AML-193 (cell line): ENCODE data around the gene ZFAND4.
"Not testable (repeated sequence)": the region's sequence is repeated elsewhere in the genome, so short reads cannot be mapped to it uniquely, and the experiment has no call there.

Source experiments
- DNase-seq, 2 experiments: peaks; one replicate each; lab custom pipeline; 2025; lab: John Stamatoyannopoulos, UW

Gene ZFAND4

GRCh38 chr10:45589868-45590267, 82.7 kb downstream of the ZFAND4 start:
- no peak for DNase-seq

GRCh38 chr10:45589009-45589408, 83.6 kb downstream of the ZFAND4 start:
- DNase-seq = no peak

- DNase-seq = no peak
These were observed 86.3 kb downstream of the ZFAND4 start for GRCh38 chr10:45586028-45586824.

- no peak for DNase-seq
These were observed 87.4 kb downstream of the ZFAND4 start for GRCh38 chr10:45585131-45585530.

- no peak for DNase-seq
These were observed 90.2 kb downstream of the ZFAND4 start for GRCh38 chr10:45582386-45582781.

DNA sequence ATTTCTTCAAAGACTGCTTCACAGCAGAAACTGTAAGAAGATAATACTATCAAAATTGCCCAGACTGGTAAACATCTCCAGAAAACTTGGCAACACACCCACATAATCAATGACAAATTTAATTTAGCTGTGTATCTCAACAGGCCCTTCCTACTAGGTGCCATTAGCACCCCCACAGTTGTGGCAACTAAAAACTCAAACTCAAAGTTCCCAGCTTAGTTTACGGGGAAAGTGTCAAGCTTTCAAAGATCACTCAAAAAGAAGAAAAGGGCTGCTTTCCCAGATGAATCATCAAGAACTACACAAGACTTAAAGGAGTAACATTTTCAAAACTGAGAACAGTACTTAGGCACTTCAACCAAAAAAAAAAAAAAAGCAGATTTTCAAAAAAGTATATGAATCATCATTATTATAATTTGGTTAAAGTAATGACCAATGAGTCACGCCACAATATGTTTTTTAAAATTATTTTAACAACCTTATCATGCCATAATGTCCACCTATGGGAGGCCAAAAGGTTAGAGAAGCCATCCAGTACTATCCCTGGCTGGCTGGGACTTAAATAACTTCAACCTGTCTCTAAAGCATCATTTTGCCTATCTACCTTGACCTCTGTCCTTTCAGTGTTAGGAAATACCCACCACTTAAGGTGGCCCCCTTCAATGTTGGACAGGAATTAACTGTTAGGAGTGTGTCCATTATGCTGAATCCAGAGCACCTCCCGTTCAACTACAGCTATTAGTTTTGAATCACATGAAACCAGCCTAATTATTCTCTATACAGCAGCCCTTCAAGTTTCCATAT, 90.8 kb downstream of the ZFAND4 start:
- DNase-seq = no peak

DNA sequence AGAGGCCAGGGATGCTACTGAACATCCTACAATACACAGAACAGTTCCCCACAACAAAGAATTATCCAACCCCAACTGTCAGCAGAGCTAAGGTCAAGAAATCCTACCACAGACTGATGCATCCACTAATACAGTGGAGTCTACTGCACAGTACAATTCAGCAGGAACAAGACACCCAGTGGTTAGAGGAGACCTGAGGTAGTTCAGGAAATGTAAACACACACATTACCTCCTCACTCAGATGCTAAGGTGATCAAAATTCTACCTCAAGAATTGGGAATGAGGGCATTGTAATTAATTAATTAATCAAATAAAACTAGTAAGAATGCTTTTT, 91.4 kb downstream of the ZFAND4 start:
- peak; percentile 14 to 24 for DNase-seq

- no peak for DNase-seq
These were observed 92.0 kb downstream of the ZFAND4 start for GRCh38 chr10:45580371-45581215.

- DNase-seq = no peak
These were observed 94.1 kb downstream of the ZFAND4 start for GRCh38 chr10:45578384-45578971.

DNA sequence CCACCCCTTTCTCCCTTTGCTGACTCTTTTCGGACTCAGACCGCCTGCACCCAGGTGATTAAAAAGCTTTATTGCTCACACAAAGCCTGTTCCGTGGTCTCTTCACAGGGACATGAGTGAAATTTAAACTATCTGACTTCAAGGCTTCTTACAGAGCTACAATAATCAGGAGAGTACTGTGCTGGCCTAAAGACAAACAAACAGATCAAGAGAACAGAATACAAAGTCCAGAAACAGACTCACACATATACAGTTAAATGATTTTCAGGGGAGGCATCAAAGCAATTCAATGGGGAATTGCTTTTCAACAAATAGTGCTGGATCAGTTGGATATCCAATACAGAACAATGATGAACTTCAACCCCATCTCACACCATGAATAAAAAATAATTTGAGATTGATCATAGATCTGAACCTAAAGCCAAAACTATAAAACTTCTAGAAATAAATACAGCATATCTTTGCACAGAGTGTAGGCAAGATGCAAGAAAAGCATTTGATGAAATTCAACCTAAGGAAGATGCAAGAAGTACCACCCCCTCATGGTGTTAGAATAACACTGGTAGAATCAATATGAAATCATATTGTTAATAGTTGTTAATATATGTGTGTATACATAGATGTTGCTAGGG, 96.5 kb downstream of the ZFAND4 start:
- no peak for DNase-seq

GRCh38 chr10:45575032-45575761, 97.4 kb downstream of the ZFAND4 start:
- not testable (repeated sequence) for DNase-seq

- DNase-seq = no peak
These were observed 103.1 kb downstream of the ZFAND4 start for GRCh38 chr10:45569471-45569870.

DNA sequence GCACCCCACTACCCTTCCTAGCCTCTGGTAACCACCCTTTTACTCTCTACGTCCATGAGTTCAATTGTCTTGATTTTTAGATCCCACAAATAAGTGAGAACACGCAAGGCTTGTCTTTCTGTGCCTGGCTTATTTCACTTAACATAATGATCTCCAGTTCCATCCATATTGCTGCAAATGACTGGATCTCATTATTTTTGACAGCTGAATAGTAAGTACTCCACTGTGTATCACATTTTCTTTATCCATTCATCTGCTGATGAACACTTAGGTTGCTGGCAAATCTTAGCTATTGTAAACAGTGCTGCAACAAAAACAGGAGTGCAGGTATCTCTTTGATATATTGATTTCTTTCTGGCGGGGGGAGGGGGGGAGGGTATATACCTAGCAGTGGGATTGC, 106.2 kb downstream of the ZFAND4 start:
- DNase-seq = no peak
